ENCODE measurements around the gene PERP.

GRCh38 chr6:138142806-138143205 is 35.6 kb upstream of the PERP start:
- no peak for TF ChIP-seq SP1 (IDR thresholded peaks at IDR 0.05; ENCODE audit: low read depth)
- no peak for TF ChIP-seq POLR2A (IDR thresholded peaks at IDR 0.05; ENCODE audit: borderline replicate concordance, extremely low read depth, insufficient read depth, insufficient read length)
- TF ChIP-seq, protein P1, sequence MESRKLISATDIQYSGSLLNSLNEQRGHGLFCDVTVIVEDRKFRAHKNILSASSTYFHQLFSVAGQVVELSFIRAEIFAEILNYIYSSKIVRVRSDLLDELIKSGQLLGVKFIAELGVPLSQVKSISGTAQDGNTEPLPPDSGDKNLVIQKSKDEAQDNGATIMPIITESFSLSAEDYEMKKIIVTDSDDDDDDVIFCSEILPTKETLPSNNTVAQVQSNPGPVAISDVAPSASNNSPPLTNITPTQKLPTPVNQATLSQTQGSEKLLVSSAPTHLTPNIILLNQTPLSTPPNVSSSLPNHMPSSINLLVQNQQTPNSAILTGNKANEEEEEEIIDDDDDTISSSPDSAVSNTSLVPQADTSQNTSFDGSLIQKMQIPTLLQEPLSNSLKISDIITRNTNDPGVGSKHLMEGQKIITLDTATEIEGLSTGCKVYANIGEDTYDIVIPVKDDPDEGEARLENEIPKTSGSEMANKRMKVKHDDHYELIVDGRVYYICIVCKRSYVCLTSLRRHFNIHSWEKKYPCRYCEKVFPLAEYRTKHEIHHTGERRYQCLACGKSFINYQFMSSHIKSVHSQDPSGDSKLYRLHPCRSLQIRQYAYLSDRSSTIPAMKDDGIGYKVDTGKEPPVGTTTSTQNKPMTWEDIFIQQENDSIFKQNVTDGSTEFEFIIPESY (IDR thresholded peaks at IDR 0.05; ENCODE audit: extremely low read depth, insufficient replicate concordance, low read length) = no peak
- TF ChIP-seq EZH2 (IDR thresholded peaks at IDR 0.05) = no peak
- no peak for TF ChIP-seq YY1 (IDR thresholded peaks at IDR 0.05; ENCODE audit: extremely low read depth, insufficient replicate concordance, low read depth, low read length)
- no peak for TF ChIP-seq CTCF (IDR thresholded peaks at IDR 0.05 in 2 of 3, conservative IDR thresholded peaks at IDR 0.05 in 1 of 3; ENCODE audit: borderline replicate concordance in 1 of 3, insufficient read depth in 1 of 3, low read depth in 2 of 3, low read length in 2 of 3)
- TF ChIP-seq RAD21 (IDR thresholded peaks at IDR 0.05; ENCODE audit: low read depth) = no peak
- no peak for TF ChIP-seq POLR2AphosphoS5 (IDR thresholded peaks at IDR 0.05; ENCODE audit: low read depth, low read length)
- TF ChIP-seq, protein P2, sequence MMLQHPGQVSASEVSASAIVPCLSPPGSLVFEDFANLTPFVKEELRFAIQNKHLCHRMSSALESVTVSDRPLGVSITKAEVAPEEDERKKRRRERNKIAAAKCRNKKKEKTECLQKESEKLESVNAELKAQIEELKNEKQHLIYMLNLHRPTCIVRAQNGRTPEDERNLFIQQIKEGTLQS (IDR thresholded peaks at IDR 0.05) = no peak

Measured in HCT116 (cell line).